KBM-7 (cell line): ENCODE measurements around the gene CALY.
A peak's percentile ranks its signal among the peaks of the same experiment; 100 is the strongest.
"Not testable (repeated sequence)": the region's sequence is repeated elsewhere in the genome, so short reads cannot be mapped to it uniquely, and the experiment has no call there.

Experiments used
- DNase-seq: peaks from one replicate; pipeline ENCODE4 v3.0.0-alpha.2; 2015
- in situ Hi-C: fragments of 300-500 bp; cut with MboI; formaldehyde crosslinking; loops from 2 replicates; pipeline ENCODE4 v1.14.3; 2020; ENCODE audit warnings: low sequenced_read_pairs, low pct_unique_long_range_greater_than_20kb, mixed read lengths

CALY gene, protein sequence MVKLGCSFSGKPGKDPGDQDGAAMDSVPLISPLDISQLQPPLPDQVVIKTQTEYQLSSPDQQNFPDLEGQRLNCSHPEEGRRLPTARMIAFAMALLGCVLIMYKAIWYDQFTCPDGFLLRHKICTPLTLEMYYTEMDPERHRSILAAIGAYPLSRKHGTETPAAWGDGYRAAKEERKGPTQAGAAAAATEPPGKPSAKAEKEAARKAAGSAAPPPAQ

DNA sequence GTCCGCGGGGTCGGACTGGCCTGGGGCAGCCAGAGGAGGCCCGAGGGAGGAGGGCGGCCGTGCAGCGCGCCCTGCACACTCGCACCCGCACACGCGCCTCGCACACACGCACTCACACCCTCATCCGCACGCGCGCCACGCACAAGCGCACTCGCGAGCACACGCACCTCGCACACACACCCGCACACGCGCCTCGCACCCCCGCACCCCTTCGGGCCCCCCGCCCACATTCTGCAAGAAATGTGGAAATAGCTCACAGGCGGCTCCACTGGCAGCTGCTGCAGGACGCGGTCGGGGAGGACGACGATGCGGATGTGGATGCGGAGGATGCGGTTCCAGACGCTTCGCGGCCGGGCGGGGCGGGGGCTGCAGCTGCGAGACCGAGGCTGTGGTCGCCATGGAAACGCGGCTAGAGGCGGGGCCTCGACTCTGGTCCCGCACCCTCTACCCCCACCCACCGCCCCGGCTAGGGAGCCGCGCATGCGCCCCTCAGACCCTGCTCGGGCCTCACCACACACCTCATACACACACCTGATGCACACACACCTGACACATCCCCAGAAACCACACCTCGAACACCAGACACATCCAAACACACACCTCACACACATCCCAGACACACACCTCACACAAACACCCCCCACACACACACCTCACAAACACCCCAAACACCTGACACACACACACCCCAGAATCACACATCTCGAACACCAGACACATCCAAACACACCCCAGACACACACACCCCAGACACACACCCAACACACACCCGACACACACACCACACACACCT lies at the start of gene CALY:
Gene CALY, minus strand, starts transcription at position 320 of the 793 bp plus-strand sequence. CDS start 7,907 bp downstream, outside the sequence.
- peak; percentile 57 for DNase-seq
- in situ Hi-C loops = no loop called here

DNA sequence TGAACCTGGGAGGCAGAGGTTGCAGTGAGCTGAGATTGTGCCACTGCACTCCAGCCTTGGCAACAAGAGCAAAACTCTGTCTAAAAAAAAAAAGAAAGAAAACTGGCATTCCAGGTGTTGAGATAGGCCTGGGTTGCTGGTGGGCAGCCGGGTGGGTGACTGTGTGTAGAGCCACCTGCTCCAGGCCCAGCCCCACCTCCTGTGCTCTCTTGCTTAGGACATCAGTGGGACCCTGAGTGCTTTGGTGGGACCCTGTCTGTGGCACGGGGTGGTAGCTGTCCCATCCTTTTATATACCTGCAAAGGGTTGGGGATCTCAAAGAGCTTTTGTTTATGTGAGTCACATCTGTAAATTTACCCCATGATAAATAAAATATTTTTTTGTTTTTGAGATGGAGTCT lies 48.5 kb upstream of the CALY start:
- no peak for DNase-seq
- in situ Hi-C loops = no loop called here

DNA sequence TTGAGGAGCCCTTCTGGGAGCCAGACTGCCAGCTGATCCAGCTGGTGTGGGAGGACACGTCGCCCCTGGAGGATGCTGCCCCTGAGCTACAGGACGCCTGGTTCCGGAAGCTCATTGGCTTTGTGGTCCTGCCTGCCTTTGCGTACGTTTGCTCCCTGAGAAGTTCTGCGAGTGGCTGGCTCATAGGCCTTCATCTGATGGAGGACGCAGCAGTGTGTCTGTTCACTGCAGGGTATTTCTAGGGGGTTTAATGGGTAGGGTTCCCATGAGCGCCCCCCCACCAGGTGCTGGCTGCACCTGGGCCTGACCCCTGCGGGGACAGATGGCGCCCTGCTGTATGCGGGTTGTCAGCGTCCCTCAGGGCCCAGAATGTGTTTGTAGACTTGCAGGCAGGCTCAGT lies 47.4 kb upstream of the CALY start:
- no peak for DNase-seq
- in situ Hi-C loops = no loop called here

DNA sequence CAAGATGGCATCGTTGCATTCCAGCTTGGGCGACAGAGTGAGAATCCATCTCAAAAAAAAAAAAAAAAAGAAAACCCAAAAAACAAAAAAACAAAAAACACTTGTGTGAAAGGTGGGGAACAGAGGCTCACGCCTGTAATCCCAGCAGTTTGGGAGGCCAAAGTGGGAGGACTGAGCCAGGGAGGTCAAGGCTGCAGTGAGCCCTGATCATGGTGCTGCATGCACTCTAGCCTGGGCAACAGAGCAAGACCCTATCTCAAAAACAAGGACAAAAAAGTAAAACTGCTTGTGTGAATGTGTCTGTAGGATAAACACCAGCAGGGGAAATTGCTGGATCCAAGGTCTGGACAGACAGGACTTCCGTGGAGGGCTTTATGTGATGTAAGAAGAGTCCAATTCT lies 46.9 kb upstream of the CALY start:
- DNase-seq = no peak
- in situ Hi-C loops = no loop called here

DNA sequence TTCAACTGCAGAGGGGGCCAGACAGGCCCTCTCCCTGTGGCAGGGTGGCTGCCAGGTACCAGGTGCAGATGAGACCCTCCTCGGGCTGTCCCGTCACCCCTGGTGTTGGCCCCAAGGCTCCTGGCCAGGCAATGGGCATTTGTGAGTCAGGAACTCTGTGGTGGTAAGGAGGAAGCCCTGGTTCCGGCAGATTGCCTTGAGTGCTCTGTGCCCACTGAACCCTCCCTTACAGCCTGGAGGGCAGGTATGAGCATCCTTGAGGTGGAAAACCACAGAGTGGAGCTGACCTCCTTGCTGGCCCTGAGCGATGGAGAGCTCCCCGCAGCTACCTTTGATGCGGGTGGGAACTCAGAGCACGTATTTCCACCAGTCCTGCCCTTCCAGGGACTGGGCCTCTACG lies 44.3 kb upstream of the CALY start:
- in situ Hi-C loops = no loop called here
- no peak for DNase-seq

DNA sequence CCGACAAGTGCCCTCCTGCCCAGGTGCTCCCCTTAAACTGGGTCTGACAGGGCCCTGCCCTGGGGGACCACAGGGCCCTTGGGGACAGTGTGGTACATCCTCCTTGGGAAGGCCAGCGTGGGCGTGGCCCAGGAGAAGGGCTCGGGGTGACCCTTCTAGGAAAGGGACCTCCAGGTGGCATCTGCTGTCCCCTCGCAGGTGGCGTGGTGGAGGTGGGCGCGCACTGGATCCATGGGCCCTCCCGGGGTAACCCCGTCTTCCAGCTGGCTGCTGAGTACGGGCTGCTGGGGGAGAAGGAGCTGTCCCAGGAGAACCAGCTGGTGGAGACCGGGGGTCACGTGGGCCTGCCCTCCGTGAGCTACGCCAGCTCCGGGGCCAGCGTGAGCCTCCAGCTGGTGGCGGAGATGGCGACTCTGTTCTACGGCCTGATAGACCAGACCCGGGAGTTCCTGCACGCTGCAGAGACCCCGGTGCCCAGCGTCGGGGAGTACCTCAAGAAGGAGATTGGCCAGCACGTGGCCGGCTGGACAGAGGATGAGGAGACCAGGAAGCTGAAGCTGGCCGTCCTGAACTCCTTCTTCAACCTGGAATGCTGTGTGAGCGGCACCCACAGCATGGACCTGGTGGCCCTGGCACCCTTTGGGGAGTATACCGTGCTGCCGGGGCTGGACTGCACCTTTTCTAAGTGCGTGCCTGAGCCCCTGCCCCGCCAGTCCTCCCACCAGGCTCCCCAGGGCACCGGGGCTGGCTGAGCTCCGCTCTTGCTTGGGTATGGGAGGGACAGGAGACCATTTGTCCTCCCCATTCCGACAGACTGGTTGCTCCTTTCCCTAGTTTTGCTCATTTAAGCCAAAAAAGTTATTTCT lies 43.3 kb upstream of the CALY start:
- no peak for DNase-seq
- in situ Hi-C loops = no loop called here

DNA sequence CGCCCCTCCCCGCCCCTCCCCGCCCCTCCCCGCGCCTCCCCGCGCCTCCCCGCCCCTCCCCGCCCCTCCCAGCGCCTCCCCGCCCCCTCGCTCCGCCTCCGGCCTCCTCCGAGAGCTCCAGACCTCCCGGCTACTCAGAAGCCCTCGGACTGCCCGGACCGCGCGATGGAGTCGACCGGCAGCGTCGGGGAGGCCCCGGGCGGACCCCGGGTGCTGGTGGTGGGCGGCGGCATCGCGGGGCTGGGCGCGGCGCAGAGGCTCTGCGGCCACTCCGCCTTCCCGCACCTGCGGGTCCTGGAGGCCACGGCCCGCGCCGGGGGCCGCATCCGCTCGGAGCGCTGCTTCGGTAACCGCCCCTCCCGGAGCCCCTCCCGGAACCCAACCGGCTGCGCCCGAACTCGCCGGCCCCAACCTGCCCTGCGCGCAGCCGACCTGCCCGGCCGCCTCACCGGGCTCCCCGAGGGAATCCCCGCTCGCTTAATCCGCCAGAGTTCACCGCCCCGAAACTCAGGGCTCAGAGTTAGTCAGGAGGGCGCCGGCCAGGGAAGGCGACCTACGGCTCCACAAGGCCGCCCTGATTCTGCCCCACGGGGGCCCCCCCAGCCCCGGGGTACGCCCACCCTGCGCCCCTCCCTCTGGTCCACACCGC lies 42.6 kb upstream of the CALY start, which contains the start of gene PAOX:
Gene PAOX, plus strand, starts transcription at position 111 of the 649 bp plus-strand sequence. Its CDS starts 55 bp downstream, at position 166.
- DNase-seq = no peak
- in situ Hi-C loops = no loop called here

DNA sequence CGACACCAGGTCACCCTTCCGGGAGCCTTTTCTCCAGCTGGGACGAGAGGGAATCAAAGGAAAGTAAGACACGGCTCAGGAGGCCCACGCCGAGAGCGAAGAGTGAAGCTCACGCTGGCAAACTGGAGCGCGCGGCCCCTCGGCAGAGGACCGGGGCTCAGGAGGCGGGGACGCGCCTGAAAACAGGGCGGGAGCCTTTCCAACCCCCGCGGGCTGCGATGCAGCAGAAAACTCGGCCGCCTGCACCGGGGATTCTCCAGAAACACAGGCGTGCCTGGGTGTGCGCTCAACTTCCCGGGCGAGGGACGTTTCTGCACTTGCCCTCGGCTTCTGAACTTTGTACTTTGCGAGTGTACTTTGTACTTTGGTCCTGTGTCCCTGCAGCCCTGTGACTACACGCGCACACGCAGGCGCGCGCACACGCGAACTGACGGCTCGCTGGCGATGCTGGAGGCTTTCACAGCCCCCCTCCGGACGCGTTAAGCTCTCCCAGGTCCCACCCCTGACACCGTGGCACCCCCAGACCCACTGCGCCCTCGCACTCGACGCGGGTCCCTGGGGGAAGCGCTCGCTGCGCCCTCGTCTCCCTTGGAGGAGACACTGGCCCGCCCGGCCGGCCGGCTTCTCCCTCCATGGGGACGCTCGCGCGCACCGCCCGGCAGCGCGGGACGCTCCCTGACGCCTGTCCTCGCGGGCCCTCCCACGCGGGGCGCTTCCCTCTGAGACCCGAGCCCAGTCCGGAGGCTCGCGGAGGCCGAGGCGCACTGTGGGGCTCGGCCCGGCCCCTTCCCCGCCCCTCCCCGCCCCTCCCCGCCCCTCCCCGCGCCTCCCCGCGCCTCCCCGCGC lies 41.8 kb upstream of the CALY start:
- in situ Hi-C loops = no loop called here
- DNase-seq = peak; percentile 20

DNA sequence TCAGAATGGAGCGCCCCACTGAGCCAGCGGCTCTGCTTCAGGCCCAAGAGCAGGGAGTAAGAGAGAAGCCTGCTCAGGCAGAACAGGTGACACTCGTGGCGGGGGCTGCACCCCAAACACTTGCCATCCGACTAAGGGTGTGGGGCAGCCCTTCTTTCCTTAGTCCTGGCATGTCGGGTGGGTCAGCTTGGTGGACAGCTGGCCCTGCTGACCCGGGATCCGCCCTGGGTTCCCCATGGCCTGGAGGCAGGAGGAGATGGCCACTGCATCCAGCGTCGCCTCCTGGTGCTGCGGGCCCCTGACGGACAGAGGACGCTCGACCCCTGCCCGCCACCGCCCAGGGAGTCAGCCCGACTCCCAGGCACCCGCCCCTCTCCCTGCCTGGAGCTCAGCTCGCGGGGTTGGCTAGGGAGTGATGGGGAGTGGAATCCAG lies 41.1 kb upstream of the CALY start:
- in situ Hi-C loops = no loop called here
- no peak for DNase-seq

DNA sequence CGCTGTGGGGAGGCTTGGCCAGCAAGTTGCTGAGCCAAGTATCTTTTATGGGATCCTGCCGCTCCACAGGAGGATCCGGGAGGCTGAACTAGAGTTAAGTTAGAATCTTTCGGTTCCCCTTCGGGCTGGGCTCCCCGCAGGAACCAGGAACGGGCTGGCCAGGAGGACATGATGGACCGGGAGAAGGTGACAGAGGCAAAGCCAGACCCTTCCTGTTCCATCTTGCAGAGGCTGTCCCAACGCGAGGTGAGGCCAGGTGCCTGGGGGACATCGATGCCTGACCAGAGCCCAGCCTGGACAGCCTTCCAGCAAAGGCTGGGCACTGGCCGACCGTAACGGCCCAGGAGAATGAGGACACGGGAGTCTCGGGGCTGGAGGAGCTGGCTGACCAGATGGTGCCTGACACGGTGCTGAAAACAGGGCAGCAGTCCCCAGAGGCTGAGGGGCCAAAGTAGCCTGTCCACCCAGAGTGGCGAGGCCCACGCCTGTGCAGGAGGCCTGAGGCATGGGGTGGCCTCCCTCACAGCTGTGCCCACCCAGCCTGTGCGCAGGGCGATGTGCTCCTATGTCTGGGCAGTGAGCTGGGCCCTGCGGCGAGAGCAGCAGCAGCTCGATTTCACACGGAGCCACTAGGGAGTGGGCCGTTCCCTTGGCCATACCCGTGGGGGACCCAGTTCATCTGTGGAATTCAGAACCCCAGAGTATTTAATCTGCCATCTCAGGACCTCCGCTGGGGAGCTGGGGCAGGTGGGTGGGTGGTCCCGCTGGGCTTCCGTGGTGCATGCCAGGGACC lies 40.5 kb upstream of the CALY start:
- DNase-seq = no peak
- in situ Hi-C loops = no loop called here

DNA sequence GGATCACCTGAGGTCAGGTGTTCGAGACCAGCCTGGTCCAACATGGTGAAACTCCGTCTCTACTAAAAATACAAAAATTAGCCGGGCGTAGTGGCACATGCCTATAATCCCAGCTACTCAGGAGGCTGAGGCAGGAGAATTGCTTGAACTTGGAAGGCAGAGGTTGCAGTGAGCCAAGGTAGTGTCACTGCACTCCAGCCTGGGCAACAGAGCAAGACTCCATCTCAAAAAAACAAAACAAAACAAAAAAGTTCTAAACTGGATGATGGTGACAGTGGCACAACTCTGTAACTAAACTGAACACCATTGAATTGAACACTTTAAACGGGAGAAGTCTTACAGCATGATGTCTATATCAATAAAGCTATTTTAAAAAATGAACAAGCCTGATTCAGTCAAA lies 39.5 kb upstream of the CALY start:
- in situ Hi-C loops, DNase-seq: not testable (repeated sequence)

DNA sequence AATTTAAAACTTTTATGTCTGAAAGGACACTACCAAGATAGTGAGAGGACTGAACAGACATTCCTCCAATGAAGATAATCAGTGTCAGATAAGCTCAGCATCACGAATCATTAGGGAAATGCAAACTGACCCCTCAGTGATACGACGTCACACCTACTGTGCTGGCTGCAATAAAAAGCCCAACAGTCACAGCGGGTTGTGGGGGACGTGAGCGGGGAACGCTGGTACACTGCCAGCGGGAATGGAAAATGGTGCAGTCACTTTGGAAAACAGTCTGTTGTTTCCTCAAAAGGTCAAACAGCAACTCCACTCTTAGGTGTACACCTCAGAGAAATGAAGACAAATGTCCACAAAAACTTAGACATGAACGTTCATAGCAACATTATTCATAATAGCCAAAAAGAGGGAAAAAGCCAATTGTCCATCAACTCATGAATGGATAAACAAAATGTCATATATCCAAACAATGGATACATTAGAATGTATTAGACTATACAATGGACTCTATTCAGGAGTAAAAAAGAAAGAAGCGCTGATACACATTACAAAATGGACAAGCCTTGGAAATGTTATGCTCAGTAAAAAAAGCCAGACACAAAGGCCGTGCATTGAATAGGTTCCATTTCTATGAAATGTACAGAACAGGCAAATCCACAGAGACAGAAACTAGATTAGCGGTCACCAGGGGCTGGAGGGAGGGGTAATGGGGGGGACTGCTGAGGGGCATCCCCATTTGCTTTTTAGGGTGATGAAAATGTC lies 38.8 kb upstream of the CALY start:
- in situ Hi-C loops = no loop called here

DNA sequence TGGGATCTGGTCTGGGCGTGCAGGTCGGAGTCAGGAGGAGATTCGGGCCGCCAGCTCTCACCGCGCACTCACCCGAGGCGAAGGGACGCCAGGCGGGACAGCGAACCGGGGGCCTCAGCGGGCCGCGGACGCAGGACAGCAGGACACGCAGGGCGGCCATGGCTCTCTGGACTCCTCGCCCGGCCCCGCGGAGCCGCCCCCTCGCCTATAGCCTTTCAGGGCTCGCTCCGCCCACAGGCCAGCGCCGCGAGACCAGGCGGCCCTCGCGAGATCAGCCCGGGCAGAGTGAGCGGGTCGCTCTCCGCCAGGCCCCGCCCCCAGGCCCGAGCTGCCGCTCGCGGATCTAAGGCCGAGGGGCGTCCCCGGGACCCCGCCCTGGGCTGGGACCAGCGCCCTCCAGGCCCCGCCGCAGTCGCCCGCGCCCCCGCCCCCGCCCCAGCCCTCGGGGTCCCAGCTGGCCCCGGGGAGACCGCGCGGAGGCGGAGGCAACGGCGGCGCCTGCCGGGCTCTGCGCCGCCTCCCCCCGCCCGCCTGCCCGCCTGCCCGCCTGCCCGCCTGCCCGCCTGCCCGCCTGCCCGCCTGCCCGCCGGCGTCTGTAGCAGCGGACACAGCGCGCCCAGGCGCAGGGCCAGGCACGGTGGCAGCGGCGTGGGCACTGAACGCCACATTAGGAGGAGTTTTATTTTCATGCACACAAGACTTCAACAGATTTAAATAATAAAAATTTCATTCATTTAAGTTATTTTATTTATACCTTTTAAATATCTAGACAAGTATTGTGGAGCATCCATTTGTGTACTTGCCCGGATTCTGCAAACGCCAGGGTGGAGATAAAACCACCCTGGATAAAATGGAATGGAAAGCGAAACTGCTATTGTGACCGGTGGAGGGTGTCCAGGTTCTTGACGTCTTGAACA lies 36.7 kb upstream of the CALY start, which contains the start of gene ECHS1:
Gene ECHS1, minus strand, starts transcription at position 181 of the 917 bp plus-strand sequence. Its CDS starts 21 bp downstream, at position 160.
- DNase-seq = peak; percentile 86
- in situ Hi-C loops = no loop called here

More for the DNA sequence above, 38.8 kb upstream of the CALY start:
- no peak for DNase-seq

DNA sequence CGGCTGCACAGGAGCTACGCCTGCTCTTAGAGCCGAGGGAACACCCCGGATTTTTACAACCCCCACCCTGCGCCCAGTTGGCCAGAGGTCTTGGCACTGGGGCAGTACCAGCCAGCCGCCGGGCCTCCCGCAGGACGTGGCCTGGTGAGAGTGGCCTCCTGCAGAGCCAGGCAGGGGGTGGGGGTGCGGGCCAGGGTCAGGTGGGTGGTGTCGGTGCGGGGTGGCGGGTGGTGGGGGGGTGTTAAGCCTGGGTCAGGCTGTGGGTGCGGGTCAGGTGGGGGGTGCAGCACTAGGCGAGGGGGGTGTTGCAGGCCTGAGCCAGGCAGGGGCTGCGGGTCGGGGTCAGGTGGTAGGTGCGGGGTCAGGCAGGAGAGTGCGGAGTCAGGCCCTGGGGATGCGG lies 35.8 kb upstream of the CALY start:
- in situ Hi-C loops = no loop called here
- DNase-seq = no peak

DNA sequence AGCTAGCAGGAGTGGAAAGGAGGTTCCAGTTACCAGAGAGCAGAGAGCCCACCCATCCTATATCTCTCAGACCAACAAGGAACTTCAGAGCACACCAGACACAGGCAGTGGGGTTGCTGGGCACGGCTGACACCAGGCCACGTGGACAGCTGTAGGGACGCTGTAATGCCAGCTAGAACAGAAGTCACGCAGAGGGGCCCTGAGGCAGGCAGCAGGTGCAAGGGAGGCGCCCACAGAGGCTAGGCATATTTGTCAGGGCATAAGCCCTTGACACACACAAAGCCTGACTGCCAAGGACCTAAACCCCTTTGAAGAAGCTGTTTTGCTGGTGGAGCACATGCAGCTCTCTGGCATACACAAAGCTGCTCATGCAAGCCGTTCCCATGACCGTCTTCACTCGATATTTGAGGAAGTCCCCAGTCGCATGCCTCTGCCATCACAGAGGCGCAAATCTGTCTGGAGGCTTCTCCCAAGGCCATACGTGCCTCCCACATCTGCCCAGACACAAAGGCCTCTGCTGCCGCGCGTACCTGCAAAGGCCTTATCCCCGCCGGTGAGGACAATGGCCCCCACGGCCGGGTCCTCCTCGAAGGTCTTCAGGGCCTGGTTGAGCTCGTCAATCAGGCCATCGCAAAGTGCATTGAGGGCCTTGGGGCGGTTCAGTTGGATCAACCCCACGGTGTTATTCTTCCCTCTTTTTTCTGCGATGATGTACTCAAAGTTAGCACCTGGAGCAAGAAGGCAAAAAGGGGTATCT lies 33.5 kb upstream of the CALY start:
- in situ Hi-C loops = no loop called here
- DNase-seq = no peak
